ENCODE results near the gene ALDH1A3. TPM values are rescaled to one million over a fixed set of nuclear protein-coding genes. Genes with fewer than 3 reads are reported as not detected.

The ALDH1A3 gene
- total RNA-seq, 1 experiment from 2014 or later, result 5,398 TPM

GRCh38 chr15:100877551-100877950 lies 2.1 kb upstream of the ALDH1A3 start:
- ATAC-seq, result no peak
- CTCF ChIA-PET, result no interaction called here
- intact Hi-C loops (cut with micrococcal nuclease), result no loop called here
- Histone ChIP-seq H2AFZ (ENCODE audit: low read length) (no peak overlapping the region), H3K9ac (ENCODE audit: low read length) (peak overlapping the region; percentile 100), H3F3A (ENCODE audit: low read length, unreplicated experiment) (peaks cover 13% of the 10 kb centered on the region), H4K20me1 (ENCODE audit: low read length) (peaks cover 25% of the 10 kb centered on the region), H3K4me3 (ENCODE audit: low read length) (peak overlapping the region; percentile 77; the same call in 1 of the 2 replicates), H3K9me3 (ENCODE audit: low read length) (no peaks in the 10 kb centered on the region), H3K4me1 (ENCODE audit: insufficient read depth, low read length) (peaks cover 22% of the 10 kb centered on the region), H3K27ac (ENCODE audit: low read length) (peak overlapping the region; percentile 83; the same call in 1 of the 2 replicates), H3K9me2 (replicated peaks; ENCODE audit: low read length) (no peaks in the 10 kb centered on the region), H3K36me3 (ENCODE audit: low read depth, low read length) (peaks cover 25% of the 10 kb centered on the region), H3K27me3 (ENCODE audit: low read length) (no peaks in the 10 kb centered on the region), H3K4me2 (ENCODE audit: low read length) (peak overlapping the region; percentile 93), H3K79me2 (ENCODE audit: low read length) (peaks cover 56% of the 10 kb centered on the region)
- BruUV-seq (replicated peaks), result no TSS peak
- POLR2A ChIA-PET (ENCODE audit: unreplicated experiment), result interaction anchor here (0.5 to 1.0 kb wide), 3 partner anchors 28 to 156 kb away, joined by 3 to 8 read pairs (median 3); no protein-coding TSS in a partner anchor
- no peak for TF ChIP-seq CTCF (conservative IDR thresholded peaks at IDR 0.05; ENCODE audit: low read depth, low read length)
- TF ChIP-seq EZH2phosphoT487 (IDR thresholded peaks at IDR 0.05; ENCODE audit: borderline replicate concordance, low read length), result no peak
- no peak for TF ChIP-seq EZH2 (IDR thresholded peaks at IDR 0.05; ENCODE audit: low read length, unreplicated experiment)
- DNase-seq, result peak; percentile 56

- no peak for ATAC-seq
- Histone ChIP-seq H3K79me2 (ENCODE audit: low read length) (peaks cover 62% of the 10 kb centered on the region), H3K9me2 (replicated peaks; ENCODE audit: low read length) (no peaks in the 10 kb centered on the region), H2AFZ (ENCODE audit: low read length) (no peak overlapping the region), H3K4me3 (ENCODE audit: low read length) (peak overlapping the region; percentile 77), H3K4me1 (ENCODE audit: insufficient read depth, low read length) (peaks cover 18% of the 10 kb centered on the region), H3K9me3 (ENCODE audit: low read length) (no peaks in the 10 kb centered on the region), H3K36me3 (ENCODE audit: low read depth, low read length) (peaks cover 31% of the 10 kb centered on the region), H3K27ac (ENCODE audit: low read length) (peak overlapping the region; percentile 83), H4K20me1 (ENCODE audit: low read length) (peaks cover 31% of the 10 kb centered on the region), H3K27me3 (ENCODE audit: low read length) (no peaks in the 10 kb centered on the region), H3F3A (ENCODE audit: low read length, unreplicated experiment) (peaks cover 18% of the 10 kb centered on the region), H3K9ac (ENCODE audit: low read length) (peak overlapping the region; percentile 100), H3K4me2 (ENCODE audit: low read length) (peak overlapping the region; percentile 93)
- POLR2A ChIA-PET (ENCODE audit: unreplicated experiment), result interaction anchor here (1.0 kb wide), 1 partner anchor 157 kb away, joined by 8 read pairs; no protein-coding TSS in a partner anchor
- no peak for DNase-seq
- CTCF ChIA-PET, result no interaction called here
- no TSS peak for BruUV-seq (replicated peaks)
- no peak for TF ChIP-seq EZH2 (IDR thresholded peaks at IDR 0.05; ENCODE audit: low read length, unreplicated experiment)
- TF ChIP-seq EZH2phosphoT487 (IDR thresholded peaks at IDR 0.05; ENCODE audit: borderline replicate concordance, low read length), result no peak
- no peak for TF ChIP-seq CTCF (conservative IDR thresholded peaks at IDR 0.05; ENCODE audit: low read depth, low read length)
- intact Hi-C loops (cut with micrococcal nuclease), result no loop called here
Observed at GRCh38 chr15:100878130-100878529, 1.5 kb upstream of the ALDH1A3 start.

GRCh38 chr15:100878648-100879047 lies 983 bp upstream of the ALDH1A3 start:
- Histone ChIP-seq H3K36me3 (ENCODE audit: low read depth, low read length) (peaks cover 36% of the 10 kb centered on the region), H4K20me1 (ENCODE audit: low read length) (peaks cover 36% of the 10 kb centered on the region), H3K79me2 (ENCODE audit: low read length) (peaks cover 67% of the 10 kb centered on the region), H3K27me3 (ENCODE audit: low read length) (no peaks in the 10 kb centered on the region), H3K9ac (ENCODE audit: low read length) (peak overlapping the region; percentile 100), H2AFZ (ENCODE audit: low read length) (no peak overlapping the region), H3F3A (ENCODE audit: low read length, unreplicated experiment) (peaks cover 22% of the 10 kb centered on the region), H3K4me3 (ENCODE audit: low read length) (peak overlapping the region; percentile 77), H3K9me3 (ENCODE audit: low read length) (no peaks in the 10 kb centered on the region), H3K27ac (ENCODE audit: low read length) (peak overlapping the region; percentile 83), H3K9me2 (replicated peaks; ENCODE audit: low read length) (no peaks in the 10 kb centered on the region), H3K4me2 (ENCODE audit: low read length) (peak overlapping the region; percentile 93), H3K4me1 (ENCODE audit: insufficient read depth, low read length) (peaks cover 23% of the 10 kb centered on the region)
- intact Hi-C loops (cut with micrococcal nuclease), result no loop called here
- TF ChIP-seq EZH2 (IDR thresholded peaks at IDR 0.05; ENCODE audit: low read length, unreplicated experiment), result no peak
- no peak for TF ChIP-seq CTCF (conservative IDR thresholded peaks at IDR 0.05; ENCODE audit: low read depth, low read length)
- TF ChIP-seq EZH2phosphoT487 (IDR thresholded peaks at IDR 0.05; ENCODE audit: borderline replicate concordance, low read length), result no peak
- CTCF ChIA-PET, result no interaction called here
- ATAC-seq, result no peak
- POLR2A ChIA-PET (ENCODE audit: unreplicated experiment), result interaction anchor here (0.5 to 1.0 kb wide), 2 partner anchors 25 to 157 kb away, joined by 8 to 9 read pairs; no protein-coding TSS in a partner anchor
- TSS peak; percentile 61 for BruUV-seq (replicated peaks)
- DNase-seq, result no peak

All from PC-3 (cell line).